ENCODE results near the gene PNPLA7.

DNA sequence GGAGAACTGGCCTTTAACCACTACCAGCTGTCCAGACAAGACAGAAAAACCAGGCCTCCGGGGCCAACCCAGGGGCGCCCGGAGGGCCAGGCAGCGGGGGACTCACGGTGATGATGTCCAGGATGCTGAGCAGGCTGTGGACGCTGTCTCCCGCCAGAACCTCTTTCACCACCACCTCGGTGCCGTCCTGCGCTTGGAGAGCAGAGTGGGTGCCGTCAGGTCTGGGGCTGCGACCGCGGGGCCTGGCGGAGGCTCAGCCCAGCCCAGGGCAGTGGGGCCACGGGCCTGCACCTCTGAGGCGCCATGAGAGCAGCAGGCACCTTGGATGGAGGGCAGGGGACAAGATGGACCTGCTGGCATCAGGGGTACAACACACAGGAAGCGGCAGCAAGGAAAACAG lies 9.7 kb downstream of the PNPLA7 start:
- TF ChIP-seq, protein P1, sequence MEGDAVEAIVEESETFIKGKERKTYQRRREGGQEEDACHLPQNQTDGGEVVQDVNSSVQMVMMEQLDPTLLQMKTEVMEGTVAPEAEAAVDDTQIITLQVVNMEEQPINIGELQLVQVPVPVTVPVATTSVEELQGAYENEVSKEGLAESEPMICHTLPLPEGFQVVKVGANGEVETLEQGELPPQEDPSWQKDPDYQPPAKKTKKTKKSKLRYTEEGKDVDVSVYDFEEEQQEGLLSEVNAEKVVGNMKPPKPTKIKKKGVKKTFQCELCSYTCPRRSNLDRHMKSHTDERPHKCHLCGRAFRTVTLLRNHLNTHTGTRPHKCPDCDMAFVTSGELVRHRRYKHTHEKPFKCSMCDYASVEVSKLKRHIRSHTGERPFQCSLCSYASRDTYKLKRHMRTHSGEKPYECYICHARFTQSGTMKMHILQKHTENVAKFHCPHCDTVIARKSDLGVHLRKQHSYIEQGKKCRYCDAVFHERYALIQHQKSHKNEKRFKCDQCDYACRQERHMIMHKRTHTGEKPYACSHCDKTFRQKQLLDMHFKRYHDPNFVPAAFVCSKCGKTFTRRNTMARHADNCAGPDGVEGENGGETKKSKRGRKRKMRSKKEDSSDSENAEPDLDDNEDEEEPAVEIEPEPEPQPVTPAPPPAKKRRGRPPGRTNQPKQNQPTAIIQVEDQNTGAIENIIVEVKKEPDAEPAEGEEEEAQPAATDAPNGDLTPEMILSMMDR (IDR thresholded peaks at IDR 0.05): no peak
- TF ChIP-seq POLR2A (IDR thresholded peaks at IDR 0.05) (no peak), EP300 (IDR thresholded peaks at IDR 0.05) (no peak)
